Tongue (tissue), 2 donors: ENCODE results near the gene MAS1L. TPM values are rescaled to one million over a fixed set of nuclear protein-coding genes. Genes with fewer than 3 reads are reported as not detected.

Experiments used
- DNase-seq: peaks from one replicate; pipeline ENCODE4 v3.0.0-alpha.2; 2015
- total RNA-seq: library from RNA; depleted of rRNA; stranded (reverse); fragments of >200 nt; gene quantifications from one replicate; pipeline ENCODE4 v1.2.3, GENCODE V29; 2014

MAS1L gene
- not detected for total RNA-seq

- no peak for DNase-seq
Observed at GRCh38 chr6:29487660-29488059, at the start of gene MAS1L. TSS of gene MAS1L (minus strand) at chr6:29487956. CDS start at chr6:29487902, 54 bp downstream.

DNA sequence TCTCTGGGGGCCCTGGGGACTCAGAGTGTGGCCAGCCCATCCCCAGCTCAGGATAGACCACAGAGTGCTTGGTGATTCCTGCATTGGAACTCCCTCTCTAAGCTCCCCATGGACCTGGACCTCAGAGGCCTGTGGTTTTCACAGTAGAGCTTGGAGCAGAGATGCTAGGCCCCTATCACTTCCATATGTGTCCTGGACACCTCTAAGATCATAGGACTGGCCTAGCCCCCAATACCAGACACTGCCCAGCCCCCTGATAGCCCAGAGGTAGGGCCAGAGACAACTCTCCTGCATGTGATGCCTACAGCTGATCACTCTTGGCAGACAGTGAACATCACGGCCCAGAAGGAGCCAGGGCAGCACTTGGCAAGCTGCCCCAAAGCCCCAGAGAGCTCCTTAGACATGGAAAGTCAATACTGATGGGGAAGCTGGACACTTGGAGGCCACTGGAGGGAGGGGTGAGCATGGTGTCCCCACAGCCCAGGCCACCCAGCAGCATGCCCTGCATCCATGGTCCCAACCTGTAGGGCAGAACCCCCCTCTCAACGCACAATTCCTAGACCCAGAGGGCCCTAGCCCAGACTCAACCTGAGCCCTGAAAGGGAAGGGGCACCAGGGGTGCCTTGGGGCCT lies 44.7 kb upstream of the MAS1L start:
- DNase-seq: no peak

- no peak for DNase-seq
Observed at GRCh38 chr6:29531668-29532067, 43.9 kb upstream of the MAS1L start.

GRCh38 chr6:29530671-29531310 lies 43.0 kb upstream of the MAS1L start:
- no peak for DNase-seq

- DNase-seq: no peak
Observed at GRCh38 chr6:29529956-29530355, 42.2 kb upstream of the MAS1L start.

DNA sequence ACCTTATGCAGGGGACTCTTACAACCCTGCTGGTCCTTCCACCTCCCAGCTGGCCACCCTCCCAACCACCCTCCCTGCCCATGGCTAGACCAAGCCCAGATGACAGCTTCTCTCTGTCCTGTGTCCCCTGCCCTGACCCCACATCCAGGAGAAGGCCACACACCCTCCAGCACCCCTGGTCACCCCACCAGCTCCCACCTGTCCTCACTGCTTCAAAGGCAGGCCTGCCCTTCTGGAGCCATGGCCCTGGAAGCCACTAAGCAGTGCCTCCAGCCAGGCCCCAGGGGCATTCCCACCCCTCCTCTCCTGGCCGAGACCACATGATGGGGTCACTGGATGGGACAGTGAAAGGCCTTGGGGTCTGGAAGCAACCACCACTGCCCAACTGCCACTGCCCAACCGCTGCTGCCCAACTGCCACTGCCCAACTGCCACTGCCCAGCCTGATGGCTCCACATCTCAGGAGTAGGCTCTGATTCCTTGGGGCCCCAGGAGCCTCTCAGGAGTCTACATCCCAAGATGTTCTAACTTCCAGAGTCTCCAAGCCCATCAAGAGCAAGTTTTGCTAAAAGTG lies 41.3 kb upstream of the MAS1L start:
- no peak for DNase-seq

- DNase-seq: no peak
Observed at GRCh38 chr6:29528300-29528931, 40.7 kb upstream of the MAS1L start.

DNA sequence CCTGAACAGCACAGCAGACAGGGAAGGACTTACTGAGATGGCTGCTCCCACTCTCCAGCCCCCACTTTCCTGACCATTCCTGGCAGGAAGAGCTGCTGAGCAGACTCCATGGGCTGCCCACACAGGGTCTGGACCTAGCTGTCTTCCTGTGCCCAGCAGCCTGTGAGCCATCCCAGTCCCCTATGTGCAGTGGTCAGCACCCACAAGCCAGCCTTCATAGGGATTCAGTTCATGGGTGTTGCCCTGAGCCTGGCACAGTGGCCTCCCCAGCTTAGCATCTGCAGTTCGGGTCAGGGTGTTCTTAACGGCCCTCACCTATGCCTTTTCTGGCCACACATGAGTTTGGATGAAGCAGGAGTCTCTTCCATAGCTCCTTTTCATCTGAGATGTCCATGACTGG lies 39.8 kb upstream of the MAS1L start:
- DNase-seq: no peak

GRCh38 chr6:29527126-29527525 lies 39.4 kb upstream of the MAS1L start:
- no peak for DNase-seq

GRCh38 chr6:29525311-29525639 lies 37.5 kb upstream of the MAS1L start:
- DNase-seq: no peak

DNA sequence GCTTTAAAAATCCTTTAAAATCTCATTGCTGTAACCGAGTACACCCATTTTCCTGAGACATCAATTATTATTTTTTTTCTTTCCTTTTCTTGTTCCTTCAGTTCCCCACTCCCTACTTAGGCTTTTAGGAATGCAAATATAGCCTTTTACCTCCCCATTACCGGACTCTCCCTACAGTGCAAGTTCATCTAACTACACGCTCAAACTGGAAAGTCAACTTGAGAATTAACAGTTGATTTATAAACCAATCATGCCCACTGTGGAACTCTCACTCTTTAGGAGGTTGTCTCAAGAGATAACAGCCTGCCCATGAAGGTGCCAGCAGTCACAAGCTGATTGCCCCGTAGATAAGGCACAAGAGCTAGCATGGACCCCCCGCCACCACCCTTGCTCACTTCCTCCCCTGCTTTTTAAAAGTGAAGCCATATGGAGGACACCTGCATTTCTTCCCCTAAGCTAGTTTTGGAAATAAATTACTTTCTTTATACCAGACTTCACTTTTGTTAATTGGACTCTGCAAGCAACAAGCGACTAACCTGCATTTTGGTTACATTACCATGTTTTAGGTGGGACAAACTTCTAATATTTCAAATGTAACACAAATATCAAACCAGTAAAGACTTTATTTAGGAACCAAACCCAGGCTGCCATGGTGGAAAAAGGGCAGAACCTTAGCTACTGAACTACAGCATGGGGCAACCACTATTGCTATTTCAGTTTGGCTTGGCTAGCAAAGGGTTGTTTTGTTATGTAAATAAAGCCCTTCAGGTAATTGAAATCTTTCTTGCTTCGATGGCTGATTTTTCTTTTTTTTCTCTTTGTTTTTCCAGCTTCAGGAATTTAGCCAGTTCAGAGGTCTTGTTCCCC lies 36.9 kb upstream of the MAS1L start:
- no peak for DNase-seq

- DNase-seq: no peak
Observed at GRCh38 chr6:29524044-29524443, 36.3 kb upstream of the MAS1L start.

DNA sequence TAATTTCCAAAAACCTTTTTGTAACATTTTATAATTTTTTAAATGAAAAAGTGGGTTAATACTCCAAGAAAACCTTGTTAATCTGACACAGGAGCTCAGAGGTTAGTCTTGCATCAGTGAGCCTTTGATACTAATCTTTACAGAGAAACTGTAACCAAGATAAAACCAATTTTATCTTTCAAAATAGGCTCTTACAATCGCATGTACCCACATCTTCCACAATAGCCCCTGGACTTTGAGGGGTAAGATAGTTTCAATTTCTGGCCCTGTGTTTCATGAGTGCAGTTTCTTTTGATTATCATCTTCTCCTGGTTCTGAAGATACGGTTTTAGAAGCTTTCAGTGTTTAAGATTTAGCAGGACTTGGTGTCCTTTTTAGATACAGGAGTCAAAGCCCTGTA lies 34.5 kb upstream of the MAS1L start:
- no peak for DNase-seq

DNA sequence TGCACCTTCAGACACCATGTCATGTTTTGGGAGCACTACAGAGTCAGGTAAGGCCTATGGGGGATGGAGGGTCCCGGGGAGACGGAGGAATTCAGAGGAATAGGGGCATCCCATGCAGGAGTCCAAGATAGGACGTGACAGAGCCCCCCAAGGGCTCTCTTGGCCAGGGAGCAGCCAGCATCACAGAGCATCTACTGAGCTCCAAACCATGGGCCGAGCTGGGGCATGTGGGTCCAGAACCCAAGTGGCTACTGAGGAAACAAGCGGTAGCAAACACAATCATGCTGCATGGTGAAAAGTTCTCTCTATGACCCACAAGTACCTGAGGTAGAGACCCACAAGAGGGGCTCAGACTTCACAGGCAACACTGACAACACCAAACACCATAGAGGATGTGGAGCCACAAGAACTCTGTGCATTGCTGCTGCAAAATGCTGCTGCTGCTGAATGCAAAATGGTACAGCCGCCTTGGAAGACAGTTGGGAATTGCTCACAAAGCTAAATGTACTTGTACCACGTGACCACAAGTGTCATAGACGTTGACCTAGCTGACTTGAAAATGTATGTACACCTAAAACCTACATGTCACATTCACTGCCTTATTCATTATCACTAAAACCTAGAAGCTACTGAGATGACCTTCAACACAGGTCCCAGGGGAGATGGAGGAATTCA lies 33.4 kb upstream of the MAS1L start:
- DNase-seq: no peak

DNA sequence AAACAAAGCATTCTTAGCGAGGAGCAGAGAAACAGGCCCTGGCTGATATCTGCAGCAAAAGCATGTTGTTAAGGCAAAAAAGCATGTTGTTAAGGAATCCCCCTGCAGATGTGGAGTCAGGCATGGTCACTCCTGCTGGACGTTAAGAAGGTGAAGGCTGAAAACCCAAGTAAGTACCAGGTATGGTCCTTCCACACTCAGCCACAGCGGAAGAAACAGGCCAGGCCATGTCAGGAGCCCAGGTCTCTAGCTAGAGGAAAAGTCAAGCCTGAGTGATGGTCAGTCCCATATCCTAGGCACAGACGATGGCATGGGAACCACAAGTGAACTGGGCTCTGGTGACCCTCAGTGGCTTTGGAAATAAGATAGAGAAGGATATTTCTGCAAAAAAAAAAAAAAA lies 32.5 kb upstream of the MAS1L start:
- DNase-seq: no peak

- no peak for DNase-seq
Observed at GRCh38 chr6:29519291-29520010, 31.7 kb upstream of the MAS1L start.

GRCh38 chr6:29517728-29518440 lies 30.1 kb upstream of the MAS1L start:
- no peak for DNase-seq

DNA sequence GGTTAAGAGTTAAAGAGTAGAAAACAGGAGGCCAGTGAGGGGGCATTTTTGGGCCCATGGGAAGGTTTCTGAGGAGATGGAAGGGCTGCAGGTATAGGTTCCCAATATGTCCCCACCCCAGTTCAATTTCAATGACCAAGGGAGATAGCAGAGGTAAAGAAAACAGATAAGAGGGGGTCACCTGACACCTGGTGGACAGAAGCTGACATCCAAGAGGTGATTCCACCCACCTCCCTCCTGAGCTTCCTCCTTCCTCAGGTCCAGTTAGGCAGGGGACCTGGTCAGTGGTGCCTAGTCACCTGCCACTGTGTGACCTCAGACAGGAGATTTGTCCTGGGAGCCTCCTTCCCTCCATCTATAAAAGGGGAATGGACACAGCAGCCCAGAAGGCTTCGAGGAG lies 29.5 kb upstream of the MAS1L start:
- no peak for DNase-seq

DNA sequence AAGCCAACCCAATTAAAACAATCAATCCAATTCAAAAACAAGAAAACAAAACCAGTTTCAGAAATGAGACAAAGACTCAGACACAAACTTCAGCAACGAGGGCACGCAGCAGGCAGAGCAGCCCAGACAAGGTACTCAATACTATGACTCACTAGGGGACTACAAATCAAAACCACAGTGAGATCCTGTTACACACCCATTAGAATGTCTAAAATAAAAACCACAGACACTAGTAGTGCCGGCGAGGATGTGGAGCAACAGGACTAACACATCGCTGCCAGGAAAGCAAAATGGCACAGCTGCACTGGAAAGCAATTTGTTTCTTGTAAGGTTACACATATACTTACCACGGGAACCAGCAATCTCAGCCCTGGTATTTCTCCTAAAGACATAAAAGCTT lies 28.4 kb upstream of the MAS1L start:
- no peak for DNase-seq

GRCh38 chr6:29510746-29511300 lies 23.1 kb upstream of the MAS1L start:
- no peak for DNase-seq
